Measurements from ENCODE around the gene MAN2B2. TPM values are rescaled to one million over a fixed set of nuclear protein-coding genes. Genes with fewer than 3 reads are reported as not detected.
A peak's percentile ranks its signal among the peaks of the same experiment; 100 is the strongest.

Gene MAN2B2
- 10 to 100 TPM; 19.1 to 49.2 (median 40.4) TPM for total RNA-seq
- 10 to 100 TPM; 26.8 to 27.1 TPM for polyA plus RNA-seq
- long read RNA-seq, donor 1, full-length matches to known transcripts, result 5 of 82 reads
- long read RNA-seq, donor 1, partial matches to known transcripts, result 74 of 82 reads
- long read RNA-seq, donor 1, other reads (novel, unspliced or antisense), result 3 of 82 reads
- long read RNA-seq, donor 2, result 0 reads
- long read RNA-seq, donor 3, full-length matches to known transcripts, result 26 of 100 reads
- long read RNA-seq, donor 3, partial matches to known transcripts, result 64 of 100 reads
- long read RNA-seq, donor 3, other reads (novel, unspliced or antisense), result 10 of 100 reads

- peak; percentile 89 to 95 (median 91) for DNase-seq
- 0 to 1% (median 1%) methylated on average over 25 to 62 of the region's 62 CpGs for WGBS, 3 donors
- no peaks in the 10 kb centered on the region for H3K27me3 ChIP-seq
- peaks cover 8% of the 10 kb centered on the region for H3K4me1 ChIP-seq (ENCODE audit: insufficient read depth)
- no peaks in the 10 kb centered on the region for H3K9me3 ChIP-seq
- H3K4me3 ChIP-seq, result peak within 1 kb of the TSS; percentile 83
- H3K27ac ChIP-seq, result peak within 1 kb of the TSS; percentile 37 to 74
- intact Hi-C loops (cut with DNase I), result no loop called here
- TF ChIP-seq POLR2A (IDR thresholded peaks at IDR 0.05) (peak; percentile 60), EP300 (IDR thresholded peaks at IDR 0.05) (no peak), CTCF (IDR thresholded peaks at IDR 0.05) (peak in 1 of 3 donors; percentile 32)
- H3K36me3 ChIP-seq, result no peaks in the 10 kb centered on the region
These were observed at the start of gene MAN2B2 for GRCh38 chr4:6574747-6575502. Gene MAN2B2, plus strand, starts transcription at chr4:6575189. Its CDS starts 22 bp downstream, at chr4:6575211.

GRCh38 chr4:6525474-6525873 lies 49.5 kb upstream of the MAN2B2 start:
- Histone ChIP-seq H3K36me3 (no peaks in the 10 kb centered on the region), H3K27ac (no peak overlapping the region), H3K4me3 (no peak overlapping the region), H3K27me3 (no peaks in the 10 kb centered on the region), H3K4me1 (ENCODE audit: insufficient read depth) (no peaks in the 10 kb centered on the region), H3K9me3 (no peaks in the 10 kb centered on the region)
- DNase-seq, result no peak
- TF ChIP-seq EP300 (IDR thresholded peaks at IDR 0.05) (no peak), POLR2A (IDR thresholded peaks at IDR 0.05) (no peak), CTCF (IDR thresholded peaks at IDR 0.05) (no peak)
- intact Hi-C loops (cut with DNase I), result no loop called here
- 83 to 91% (median 87%) methylated on average over 9 of the region's 9 CpGs for WGBS, 3 donors

- WGBS, 3 donors, result 39 to 48% (median 42%) methylated on average over 5 of the region's 5 CpGs
- H3K36me3 ChIP-seq, result no peaks in the 10 kb centered on the region
- no peaks in the 10 kb centered on the region for H3K4me1 ChIP-seq (ENCODE audit: insufficient read depth)
- H3K27me3 ChIP-seq, result no peaks in the 10 kb centered on the region
- H3K9me3 ChIP-seq, result no peaks in the 10 kb centered on the region
- no peak for DNase-seq
- no peak overlapping the region for H3K27ac ChIP-seq
- intact Hi-C loops (cut with DNase I), result no loop called here
- no peak for TF ChIP-seq EP300 (IDR thresholded peaks at IDR 0.05)
- TF ChIP-seq CTCF (IDR thresholded peaks at IDR 0.05), result no peak
- no peak for TF ChIP-seq POLR2A (IDR thresholded peaks at IDR 0.05)
- H3K4me3 ChIP-seq, result no peak overlapping the region
These were observed 48.8 kb upstream of the MAN2B2 start for GRCh38 chr4:6526156-6526555.

GRCh38 chr4:6526671-6527091 lies 48.3 kb upstream of the MAN2B2 start:
- no peaks in the 10 kb centered on the region for H3K4me1 ChIP-seq (ENCODE audit: insufficient read depth)
- H3K27ac ChIP-seq, result no peak overlapping the region
- H3K27me3 ChIP-seq, result no peaks in the 10 kb centered on the region
- intact Hi-C loops (cut with DNase I), result no loop called here
- no peak overlapping the region for H3K4me3 ChIP-seq
- DNase-seq, result no peak
- no peak for TF ChIP-seq EP300 (IDR thresholded peaks at IDR 0.05)
- TF ChIP-seq CTCF (IDR thresholded peaks at IDR 0.05), result no peak
- no peak for TF ChIP-seq POLR2A (IDR thresholded peaks at IDR 0.05)
- 59 to 66% (median 60%) methylated on average over 9 of the region's 9 CpGs for WGBS, 3 donors
- H3K36me3 ChIP-seq, result no peaks in the 10 kb centered on the region
- no peaks in the 10 kb centered on the region for H3K9me3 ChIP-seq
